ENCODE results near the gene PIGL.

- TF ChIP-seq CTCF (IDR thresholded peaks at IDR 0.05 in 8 of 11, conservative IDR thresholded peaks at IDR 0.05 in 3 of 11) = no peak
- TF ChIP-seq POLR2AphosphoS5 (IDR thresholded peaks at IDR 0.05) = no peak
- TF ChIP-seq POLR2A (IDR thresholded peaks at IDR 0.05) = no peak
These were observed 157.3 kb downstream of the PIGL start for GRCh38 chr17:16374146-16374938.

Measured in spleen (tissue), 7 donors.